HCT116 (cell line): ENCODE measurements around the gene CSPG4.

Source experiments
- FOSL1 ChIP-seq: IDR thresholded peaks from 2 replicates; pipeline ENCODE4 v1.6.1; 2012; ENCODE audit warnings: low read depth
- REST ChIP-seq: IDR thresholded peaks from 2 replicates; pipeline ENCODE4 v1.6.1; 2012; ENCODE audit warnings: low read depth

DNA sequence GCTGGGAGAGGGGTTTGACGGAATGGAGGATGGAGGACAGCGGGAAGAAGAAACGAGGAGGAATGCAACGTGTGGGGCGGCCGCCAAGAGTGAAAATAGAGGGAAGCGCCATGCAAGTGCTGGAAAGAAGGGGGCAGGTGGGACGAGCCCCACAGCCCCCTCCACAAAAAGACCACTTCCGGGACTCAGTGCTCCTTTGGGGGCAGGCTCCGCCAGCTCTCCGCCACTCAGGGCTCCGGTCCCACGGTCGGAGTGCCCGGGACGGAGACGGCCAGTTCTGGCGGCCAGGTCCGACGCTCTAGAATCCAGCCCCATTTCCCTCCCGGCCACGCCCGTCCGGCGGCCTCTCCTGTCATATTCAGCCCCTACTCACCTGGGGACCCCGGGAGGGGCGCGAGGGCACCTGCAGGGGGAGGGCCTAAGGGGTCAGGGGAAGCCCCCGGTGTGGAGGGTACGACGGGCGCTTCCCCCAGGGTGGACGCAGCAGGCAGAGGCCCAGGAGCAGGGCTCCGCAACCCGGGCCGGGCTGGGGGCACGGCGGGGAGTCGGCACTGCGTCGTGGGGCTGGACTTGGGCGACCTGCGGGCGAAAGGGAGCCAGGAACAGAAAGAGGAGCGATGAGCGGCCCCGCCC, 25.5 kb upstream of the CSPG4 start:
- no peak for TF ChIP-seq FOSL1
- no peak for TF ChIP-seq REST
